Measurements from ENCODE around the gene GRHL3. TPM values are rescaled to one million over a fixed set of nuclear protein-coding genes. Genes with fewer than 3 reads are reported as not detected.

The GRHL3 gene
- total and polyA plus RNA-seq, 2 donors, result 0.90 to 3.2 TPM

GRCh38 chr1:24321697-24322469 lies 2.7 kb downstream of the GRHL3 start:
- Histone ChIP-seq H3K4me1 (ENCODE audit: control insufficient read depth in 2 of 2, insufficient read depth in 2 of 2, low read length in 2 of 2) (peaks cover 14 to 45% of the 10 kb centered on the region in 2 donors), H3K9me3 (ENCODE audit: control insufficient read depth in 2 of 2, insufficient read depth in 1 of 2, low read length in 1 of 2) (no peaks in the 10 kb centered on the region), H3K4me3 (ENCODE audit: low read length in 2 of 2) (peak overlapping the region; percentile 30 to 40), H3K27ac (ENCODE audit: low read depth in 1 of 2, low read length in 1 of 2) (peak overlapping the region in 1 of 2 donors; percentile 47), H3K36me3 (ENCODE audit: control insufficient read depth in 2 of 2, insufficient read depth in 2 of 2, low read length in 1 of 2) (no peaks in the 10 kb centered on the region), H3K27me3 (ENCODE audit: control insufficient read depth in 2 of 2, insufficient read depth in 1 of 2, low read length in 1 of 2) (peaks cover 59 to 95% of the 10 kb centered on the region in 2 donors)
- DNase-seq (ENCODE audit: low read depth in 6 of 9, low spot score in 9 of 9), result peak in 8 of 9 donors; percentile 13 to 78 (median 46)
- WGBS, result 2% methylated on average over 72 of the region's 72 CpGs

GRCh38 chr1:24322470-24323177 lies 3.5 kb downstream of the GRHL3 start:
- DNase-seq (ENCODE audit: low read depth in 6 of 9, low spot score in 9 of 9), result peak in 1 of 9 donors; percentile 27
- Histone ChIP-seq H3K4me3 (ENCODE audit: low read length in 2 of 2) (peak overlapping the region in 1 of 2 donors; percentile 40), H3K9me3 (ENCODE audit: control insufficient read depth in 2 of 2, insufficient read depth in 1 of 2, low read length in 1 of 2) (no peaks in the 10 kb centered on the region), H3K36me3 (ENCODE audit: control insufficient read depth in 2 of 2, insufficient read depth in 2 of 2, low read length in 1 of 2) (no peaks in the 10 kb centered on the region), H3K27ac (ENCODE audit: low read depth in 1 of 2, low read length in 1 of 2) (peak overlapping the region in 1 of 2 donors; percentile 26), H3K27me3 (ENCODE audit: control insufficient read depth in 2 of 2, insufficient read depth in 1 of 2, low read length in 1 of 2) (peaks cover 59 to 94% of the 10 kb centered on the region in 2 donors), H3K4me1 (ENCODE audit: control insufficient read depth in 2 of 2, insufficient read depth in 2 of 2, low read length in 2 of 2) (peaks cover 14 to 44% of the 10 kb centered on the region in 2 donors)
- 16% methylated on average over 33 of the region's 33 CpGs for WGBS

- Histone ChIP-seq H3K4me1 (ENCODE audit: control insufficient read depth in 2 of 2, insufficient read depth in 2 of 2, low read length in 2 of 2) (peaks cover 14 to 41% of the 10 kb centered on the region in 2 donors), H3K4me3 (ENCODE audit: low read length in 2 of 2) (no peak overlapping the region)
- WGBS, result 98% methylated on average over 2 of the region's 2 CpGs
Measured at GRCh38 chr1:24323281-24323680, 4.1 kb downstream of the GRHL3 start.

GRCh38 chr1:24324903-24325302 lies 5.7 kb downstream of the GRHL3 start:
- Histone ChIP-seq H3K4me3 (ENCODE audit: low read length in 2 of 2) (no peak overlapping the region), H3K27ac (ENCODE audit: low read depth in 1 of 2, low read length in 1 of 2) (no peak overlapping the region), H3K36me3 (ENCODE audit: control insufficient read depth in 2 of 2, insufficient read depth in 2 of 2, low read length in 1 of 2) (no peaks in the 10 kb centered on the region), H3K27me3 (ENCODE audit: control insufficient read depth in 2 of 2, insufficient read depth in 1 of 2, low read length in 1 of 2) (peaks cover 48 to 82% of the 10 kb centered on the region in 2 donors), H3K4me1 (ENCODE audit: control insufficient read depth in 2 of 2, insufficient read depth in 2 of 2, low read length in 2 of 2) (peaks cover 14 to 31% of the 10 kb centered on the region in 2 donors), H3K9me3 (ENCODE audit: control insufficient read depth in 2 of 2, insufficient read depth in 1 of 2, low read length in 1 of 2) (no peaks in the 10 kb centered on the region)
- no peak for DNase-seq (ENCODE audit: low read depth in 6 of 9, low spot score in 9 of 9)
- WGBS, result 93% methylated on average over 6 of the region's 6 CpGs

More at GRCh38 chr1:24323281-24323680, 4.1 kb downstream of the GRHL3 start:
- H3K27ac ChIP-seq (ENCODE audit: low read depth in 1 of 2, low read length in 1 of 2), result no peak overlapping the region
- no peaks in the 10 kb centered on the region for H3K36me3 ChIP-seq (ENCODE audit: control insufficient read depth in 2 of 2, insufficient read depth in 2 of 2, low read length in 1 of 2)
- H3K27me3 ChIP-seq (ENCODE audit: control insufficient read depth in 2 of 2, insufficient read depth in 1 of 2, low read length in 1 of 2), result peaks cover 59 to 92% of the 10 kb centered on the region in 2 donors
- no peak for DNase-seq (ENCODE audit: low read depth in 6 of 9, low spot score in 9 of 9)
- no peaks in the 10 kb centered on the region for H3K9me3 ChIP-seq (ENCODE audit: control insufficient read depth in 2 of 2, insufficient read depth in 1 of 2, low read length in 1 of 2)

- no peak for DNase-seq (ENCODE audit: low read depth in 6 of 9, low spot score in 9 of 9)
- Histone ChIP-seq H3K27me3 (ENCODE audit: control insufficient read depth in 2 of 2, insufficient read depth in 1 of 2, low read length in 1 of 2) (peaks cover 40 to 73% of the 10 kb centered on the region in 2 donors), H3K9me3 (ENCODE audit: control insufficient read depth in 2 of 2, insufficient read depth in 1 of 2, low read length in 1 of 2) (no peaks in the 10 kb centered on the region), H3K27ac (ENCODE audit: low read depth in 1 of 2, low read length in 1 of 2) (no peak overlapping the region), H3K4me1 (ENCODE audit: control insufficient read depth in 2 of 2, insufficient read depth in 2 of 2, low read length in 2 of 2) (peaks cover 14 to 23% of the 10 kb centered on the region in 2 donors), H3K36me3 (ENCODE audit: control insufficient read depth in 2 of 2, insufficient read depth in 2 of 2, low read length in 1 of 2) (no peaks in the 10 kb centered on the region), H3K4me3 (ENCODE audit: low read length in 2 of 2) (no peak overlapping the region)
- 93% methylated on average over 7 of the region's 7 CpGs for WGBS
Measured at GRCh38 chr1:24325587-24326449, 6.7 kb downstream of the GRHL3 start.

GRCh38 chr1:24327486-24327885 lies 8.3 kb downstream of the GRHL3 start:
- Histone ChIP-seq H3K36me3 (ENCODE audit: control insufficient read depth in 2 of 2, insufficient read depth in 2 of 2, low read length in 1 of 2) (no peaks in the 10 kb centered on the region), H3K4me1 (ENCODE audit: control insufficient read depth in 2 of 2, insufficient read depth in 2 of 2, low read length in 2 of 2) (peaks cover 1 to 11% of the 10 kb centered on the region in 2 donors), H3K27me3 (ENCODE audit: control insufficient read depth in 2 of 2, insufficient read depth in 1 of 2, low read length in 1 of 2) (peaks cover 26 to 56% of the 10 kb centered on the region in 2 donors), H3K9me3 (ENCODE audit: control insufficient read depth in 2 of 2, insufficient read depth in 1 of 2, low read length in 1 of 2) (no peaks in the 10 kb centered on the region), H3K27ac (ENCODE audit: low read depth in 1 of 2, low read length in 1 of 2) (no peak overlapping the region), H3K4me3 (ENCODE audit: low read length in 2 of 2) (no peak overlapping the region)
- DNase-seq (ENCODE audit: low read depth in 6 of 9, low spot score in 9 of 9), result no peak

GRCh38 chr1:24327891-24328290 lies 8.7 kb downstream of the GRHL3 start:
- Histone ChIP-seq H3K36me3 (ENCODE audit: control insufficient read depth in 2 of 2, insufficient read depth in 2 of 2, low read length in 1 of 2) (no peaks in the 10 kb centered on the region), H3K9me3 (ENCODE audit: control insufficient read depth in 2 of 2, insufficient read depth in 1 of 2, low read length in 1 of 2) (no peaks in the 10 kb centered on the region), H3K4me3 (ENCODE audit: low read length in 2 of 2) (no peak overlapping the region), H3K27me3 (ENCODE audit: control insufficient read depth in 2 of 2, insufficient read depth in 1 of 2, low read length in 1 of 2) (peaks cover 22 to 52% of the 10 kb centered on the region in 2 donors), H3K27ac (ENCODE audit: low read depth in 1 of 2, low read length in 1 of 2) (no peak overlapping the region), H3K4me1 (ENCODE audit: control insufficient read depth in 2 of 2, insufficient read depth in 2 of 2, low read length in 2 of 2) (peaks cover 0 to 7% of the 10 kb centered on the region in 2 donors)
- DNase-seq (ENCODE audit: low read depth in 6 of 9, low spot score in 9 of 9), result no peak
- 95% methylated on average over 2 of the region's 2 CpGs for WGBS

- H3K27me3 ChIP-seq (ENCODE audit: control insufficient read depth in 2 of 2, insufficient read depth in 1 of 2, low read length in 1 of 2), result peaks cover 10 to 38% of the 10 kb centered on the region in 2 donors
- 74% methylated on average over 9 of the region's 9 CpGs for WGBS
- H3K36me3 ChIP-seq (ENCODE audit: control insufficient read depth in 2 of 2, insufficient read depth in 2 of 2, low read length in 1 of 2), result no peaks in the 10 kb centered on the region
- H3K9me3 ChIP-seq (ENCODE audit: control insufficient read depth in 2 of 2, insufficient read depth in 1 of 2, low read length in 1 of 2), result no peaks in the 10 kb centered on the region
- H3K4me3 ChIP-seq (ENCODE audit: low read length in 2 of 2), result no peak overlapping the region
- peaks cover 0 to 3% of the 10 kb centered on the region in 2 donors for H3K4me1 ChIP-seq (ENCODE audit: control insufficient read depth in 2 of 2, insufficient read depth in 2 of 2, low read length in 2 of 2)
- DNase-seq (ENCODE audit: low read depth in 6 of 9, low spot score in 9 of 9), result no peak
- no peak overlapping the region for H3K27ac ChIP-seq (ENCODE audit: low read depth in 1 of 2, low read length in 1 of 2)
Measured at GRCh38 chr1:24329331-24329730, 10.2 kb downstream of the GRHL3 start.
